K562 (cell line): ENCODE data around the gene TECTA. TPM values are rescaled to one million over a fixed set of nuclear protein-coding genes. Genes with fewer than 3 reads are reported as not detected.

ENCODE experiments used
- ATAC-seq: fragments of 200-7000 bp; cut with Tn5 transposase; 3 replicates; pipeline ENCODE4 v1.9.1; 2020; ENCODE audit warnings: moderate library complexity
- BruUV-seq: library from RNA; stranded (reverse); fragments of 400-500 nt; replicated peaks from 2 replicates; lab custom pipeline; 2021; lab: Mats Ljungman, UMichigan
- CTCF ChIA-PET: fragments of 300-600 bp; formaldehyde crosslinking; extraction: SDS; loops from one replicate; lab custom pipeline; 2021; ENCODE audit warnings: low intra/inter-chr PET ratio; lab: Yijun Ruan, JAX
- POLR2A ChIA-PET: fragments of 300-600, 350-650 bp; sonication (Branson Sonifier 250); formaldehyde crosslinking; extraction: SDS; loops from one replicate; lab custom pipeline; 2021; ENCODE audit warnings: antibody characterized with exemption, inconsistent platforms; lab: Yijun Ruan, JAX
- DNase-seq, 4 experiments: peaks; one replicate each; pipeline versions ENCODE4 v3.0.0 to v3.0.0-alpha.2; 2011 to 2018; ENCODE audit warnings: low spot score in 3 of 4, mixed read lengths in 3 of 4; ENCODE audit errors: extremely low read depth in 1 of 4
- FAIRE-seq: peaks from 2 replicates; lab custom pipeline; 2011; peaks lifted over from hg19 to GRCh38; lab: Jason Lieb, UNC
- H2AFZ ChIP-seq: 2 replicates; pipeline ENCODE4 v1.6.0; 2011; ENCODE audit warnings: low read depth, low read length, control low read depth, inconsistent platforms
- H3K27ac ChIP-seq: fragments of 200-600 bp; 3 replicates; pipeline ENCODE4 v1.8.0; 2011; ENCODE audit warnings: low read depth, mild to moderate bottlenecking, control low read depth, inconsistent platforms, low read length, moderate library complexity, mixed read lengths; ENCODE audit errors: extremely low read depth
- H3K27me3 ChIP-seq, 2 experiments: fragments of 300-600 bp in 1 of 2; 2 replicates in 1 of 2; 3 replicates in 1 of 2; pipeline versions ENCODE4 v1.6.0 to v1.8.0; 2011; ENCODE audit warnings: inconsistent platforms in 2 of 2, low read length in 2 of 2, mild to moderate bottlenecking in 1 of 2, mixed read lengths in 1 of 2, moderate library complexity in 1 of 2; ENCODE audit not compliant: control insufficient read depth in 2 of 2, insufficient read depth in 2 of 2
- H3K36me3 ChIP-seq: fragments of 300-600 bp; 3 replicates; pipeline ENCODE4 v1.8.0; 2011; ENCODE audit warnings: mild to moderate bottlenecking, low read length, inconsistent platforms; ENCODE audit not compliant: control insufficient read depth, insufficient read depth
- H3K4me1 ChIP-seq, 2 experiments: fragments of 200-600 bp in 1 of 2; replicated peaks in 1 of 2; 2 replicates in 1 of 2; 3 replicates in 1 of 2; pipeline versions ENCODE4 v1.5.1 to v1.8.0; 2011; ENCODE audit warnings: inconsistent platforms in 2 of 2, low read length in 2 of 2, mild to moderate bottlenecking in 1 of 2, mixed read lengths in 1 of 2, moderate library complexity in 1 of 2; ENCODE audit not compliant: control insufficient read depth in 2 of 2, insufficient read depth in 2 of 2
- H3K4me2 ChIP-seq: 2 replicates; pipeline ENCODE4 v1.6.1; 2011; ENCODE audit warnings: low read length, control low read depth, inconsistent platforms, mixed read lengths; ENCODE audit not compliant: insufficient read depth
- H3K4me3 ChIP-seq: fragments of 200-600 bp; sonication (generic), shearing (Covaris generic); 2 replicates; pipeline ENCODE4 v1.5.1; 2016; ENCODE audit warnings: control low read depth, inconsistent platforms
- H3K79me2 ChIP-seq: fragments of 200-600 bp; 3 replicates; pipeline ENCODE4 v1.8.0; 2011; ENCODE audit warnings: low read length, inconsistent platforms; ENCODE audit not compliant: control insufficient read depth, insufficient read depth
- H3K9ac ChIP-seq, 2 experiments: 2 replicates each; pipeline versions ENCODE4 v1.6.0 to v1.6.1; 2011; ENCODE audit warnings: low read depth in 2 of 2, low read length in 2 of 2, control low read depth in 1 of 2, inconsistent platforms in 1 of 2, mild to moderate bottlenecking in 1 of 2, mixed read lengths in 1 of 2; ENCODE audit not compliant: insufficient read depth in 1 of 2
- H3K9me1 ChIP-seq: one replicate; pipeline ENCODE4 v1.6.0; 2011; ENCODE audit warnings: inconsistent platforms, mild to moderate bottlenecking, low read length, moderate library complexity; ENCODE audit not compliant: control insufficient read depth, insufficient read depth
- H3K9me3 ChIP-seq: replicated peaks from 2 replicates; pipeline ENCODE4 v1.5.1; 2011; ENCODE audit warnings: low read depth, low read length, inconsistent platforms; ENCODE audit not compliant: control insufficient read depth, insufficient read depth
- H4K20me1 ChIP-seq: replicated peaks from 2 replicates; pipeline ENCODE4 v1.6.1; 2011; ENCODE audit warnings: low read length, inconsistent platforms, mixed read lengths; ENCODE audit not compliant: control insufficient read depth, insufficient read depth
- ADNP ChIP-seq: fragments of 200-800 bp; sonication (Bioruptor generic); IDR thresholded peaks from 2 replicates; pipeline ENCODE4 v1.6.1; 2016; ENCODE audit warnings: missing genetic modification characterization, missing compliant biosample characterization
- CAMTA2 ChIP-seq: fragments of 250-450 bp; sonication (Bioruptor Pico); conservative IDR thresholded peaks from 2 replicates; pipeline ENCODE4 v1.5.1; 2022
- GATAD2A ChIP-seq: fragments of 450-650 bp; IDR thresholded peaks from 2 replicates; pipeline ENCODE4 v1.6.1; 2017
- KHSRP ChIP-seq: fragments of 450-650 bp; IDR thresholded peaks from 2 replicates; pipeline ENCODE4 v1.6.1; 2017
- MYBL2 ChIP-seq, 2 experiments: fragments of 450-650 bp in 1 of 2; sonication (generic) in 1 of 2; formaldehyde crosslinking in 1 of 2; IDR thresholded peaks; 2 replicates each; pipeline versions ENCODE4 v1.6.1 to v1.8.1; 2017 to 2022; ENCODE audit warnings: borderline replicate concordance in 1 of 2, inconsistent platforms in 1 of 2, low read depth in 1 of 2, mild to moderate bottlenecking in 1 of 2, missing genetic modification reagents in 1 of 2, moderate library complexity in 1 of 2
- NBN ChIP-seq: fragments of 450-650 bp; IDR thresholded peaks from 2 replicates; pipeline ENCODE4 v1.6.1; 2016; ENCODE audit warnings: low read depth, mild to moderate bottlenecking
- NCOR1 ChIP-seq: fragments of 450-650 bp; IDR thresholded peaks from 2 replicates; pipeline ENCODE4 v1.6.1; 2016; ENCODE audit warnings: mild to moderate bottlenecking, moderate library complexity
- SLC30A9 ChIP-seq: fragments of 250-450 bp; sonication (Bioruptor Pico); IDR thresholded peaks from 2 replicates; pipeline ENCODE4 v1.8.0; 2022; ENCODE audit warnings: mild to moderate bottlenecking, moderate library complexity
- ZEB2 ChIP-seq: fragments of 450-650 bp; IDR thresholded peaks from 2 replicates; pipeline ENCODE4 v1.6.1; 2016
- ZNF584 ChIP-seq: fragments of 200-800 bp; sonication (Bioruptor generic); IDR thresholded peaks from 2 replicates; pipeline ENCODE4 v1.6.1; 2016; ENCODE audit warnings: low read depth, mild to moderate bottlenecking, missing genetic modification characterization, missing compliant biosample characterization
- WGBS: fragments of 100-300 bp; shearing (Covaris generic); methylation state at CpG from one replicate; pipeline ENCODE4 v1.1.6; 2016; ENCODE audit warnings: low coverage, mixed read lengths; ENCODE audit not compliant: insufficient coverage; ENCODE audit errors: missing lambda C conversion rate; 5-methylcytosine and 5-hydroxymethylcytosine counted together
- in situ Hi-C: fragments of 300-500 bp; cut with MboI; formaldehyde crosslinking; loops from 4 replicates; pipeline ENCODE4 v1.15.0; 2018; ENCODE audit warnings: inconsistent platforms, mixed read lengths
- intact Hi-C: fragments of 100-400 bp; cut with micrococcal nuclease; formaldehyde crosslinking; loops from 2 replicates; pipeline ENCODE4 v1.14.2; 2022
- polyA plus RNA-seq, 8 experiments: library from polyadenylated mRNA; depleted of rRNA in 4 of 8; stranded (reverse) in 5 of 8; unstranded in 3 of 8; fragments of >200 nt; fragmentation: Nextera tagmentation in 2 of 8; fragmentation: Illumina TruSeq in 1 of 8; extraction: Ambion mirVana in 2 of 8; extraction: Trizol in 1 of 8; gene quantifications; 2 replicates each; pipeline versions ENCODE4 v1.2.1 to v1.2.3, GENCODE V29; 2011 to 2014; ENCODE audit warnings: inconsistent platforms in 1 of 8, missing spikeins in 1 of 8
- total RNA-seq, 7 experiments: library from RNA; depleted of rRNA in 6 of 7; stranded (reverse); fragments of >200 nt in 6 of 7; fragmentation: Illumina TruSeq in 2 of 7; extraction: Trizol in 2 of 7; gene quantifications; 2 replicates each; pipeline versions ENCODE4 v1.2.1 to v1.2.3, GENCODE V29; 2011 to 2021; ENCODE audit warnings: low replicate concordance in 1 of 7
- TF ChIP-seq, protein P1 (sequence below): fragments of 250-450 bp; sonication (Bioruptor Pico); IDR thresholded peaks from 2 replicates; pipeline ENCODE4 v1.4.0; 2020
- TF ChIP-seq, protein P2 (sequence below): fragments of 450-650 bp; formaldehyde crosslinking; IDR thresholded peaks from 2 replicates; pipeline ENCODE4 v1.4.0; 2022; ENCODE audit warnings: missing genetic modification characterization

The TECTA gene
- total and polyA plus RNA-seq, 9 of the 15 experiments (the other 6 are each of a cell fraction or from before 2014, with no cell fraction given): under 0.01 to 0.04 (median 0.03) TPM; not detected in 5

DNA sequence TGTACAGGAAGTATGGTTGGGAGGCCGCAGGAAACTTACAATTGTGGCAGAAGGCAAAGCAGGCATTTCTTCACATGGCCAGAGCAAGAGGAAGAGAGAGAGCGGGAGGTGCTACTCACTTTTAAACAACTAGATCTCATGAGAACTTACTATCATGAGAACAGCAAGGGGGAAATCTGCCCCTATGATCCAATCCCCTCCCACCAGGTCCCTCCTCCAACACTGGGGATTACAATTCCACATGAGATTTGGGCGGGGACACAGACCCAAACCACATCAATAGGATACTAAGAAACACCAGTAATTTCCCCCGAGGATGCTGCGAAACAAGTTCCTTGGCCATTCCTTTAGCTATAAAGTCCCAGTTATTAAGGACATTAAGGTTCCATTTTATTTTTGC lies 97.4 kb downstream of the TECTA start:
- TF ChIP-seq CAMTA2 (no peak), KHSRP (no peak), ZNF584 (no peak), ADNP (tag) (no peak), NCOR1 (no peak), MYBL2 (IDR thresholded peaks at IDR 0.05; ENCODE audit: low read depth) (no peak), MYBL2 (CRISPR knock-in tag; IDR thresholded peaks at IDR 0.05; ENCODE audit: borderline replicate concordance) (no peak), ZEB2 (no peak), GATAD2A (no peak), SLC30A9 (CRISPR knock-in tag) (no peak), NBN (no peak)
- TF ChIP-seq, protein P1, sequence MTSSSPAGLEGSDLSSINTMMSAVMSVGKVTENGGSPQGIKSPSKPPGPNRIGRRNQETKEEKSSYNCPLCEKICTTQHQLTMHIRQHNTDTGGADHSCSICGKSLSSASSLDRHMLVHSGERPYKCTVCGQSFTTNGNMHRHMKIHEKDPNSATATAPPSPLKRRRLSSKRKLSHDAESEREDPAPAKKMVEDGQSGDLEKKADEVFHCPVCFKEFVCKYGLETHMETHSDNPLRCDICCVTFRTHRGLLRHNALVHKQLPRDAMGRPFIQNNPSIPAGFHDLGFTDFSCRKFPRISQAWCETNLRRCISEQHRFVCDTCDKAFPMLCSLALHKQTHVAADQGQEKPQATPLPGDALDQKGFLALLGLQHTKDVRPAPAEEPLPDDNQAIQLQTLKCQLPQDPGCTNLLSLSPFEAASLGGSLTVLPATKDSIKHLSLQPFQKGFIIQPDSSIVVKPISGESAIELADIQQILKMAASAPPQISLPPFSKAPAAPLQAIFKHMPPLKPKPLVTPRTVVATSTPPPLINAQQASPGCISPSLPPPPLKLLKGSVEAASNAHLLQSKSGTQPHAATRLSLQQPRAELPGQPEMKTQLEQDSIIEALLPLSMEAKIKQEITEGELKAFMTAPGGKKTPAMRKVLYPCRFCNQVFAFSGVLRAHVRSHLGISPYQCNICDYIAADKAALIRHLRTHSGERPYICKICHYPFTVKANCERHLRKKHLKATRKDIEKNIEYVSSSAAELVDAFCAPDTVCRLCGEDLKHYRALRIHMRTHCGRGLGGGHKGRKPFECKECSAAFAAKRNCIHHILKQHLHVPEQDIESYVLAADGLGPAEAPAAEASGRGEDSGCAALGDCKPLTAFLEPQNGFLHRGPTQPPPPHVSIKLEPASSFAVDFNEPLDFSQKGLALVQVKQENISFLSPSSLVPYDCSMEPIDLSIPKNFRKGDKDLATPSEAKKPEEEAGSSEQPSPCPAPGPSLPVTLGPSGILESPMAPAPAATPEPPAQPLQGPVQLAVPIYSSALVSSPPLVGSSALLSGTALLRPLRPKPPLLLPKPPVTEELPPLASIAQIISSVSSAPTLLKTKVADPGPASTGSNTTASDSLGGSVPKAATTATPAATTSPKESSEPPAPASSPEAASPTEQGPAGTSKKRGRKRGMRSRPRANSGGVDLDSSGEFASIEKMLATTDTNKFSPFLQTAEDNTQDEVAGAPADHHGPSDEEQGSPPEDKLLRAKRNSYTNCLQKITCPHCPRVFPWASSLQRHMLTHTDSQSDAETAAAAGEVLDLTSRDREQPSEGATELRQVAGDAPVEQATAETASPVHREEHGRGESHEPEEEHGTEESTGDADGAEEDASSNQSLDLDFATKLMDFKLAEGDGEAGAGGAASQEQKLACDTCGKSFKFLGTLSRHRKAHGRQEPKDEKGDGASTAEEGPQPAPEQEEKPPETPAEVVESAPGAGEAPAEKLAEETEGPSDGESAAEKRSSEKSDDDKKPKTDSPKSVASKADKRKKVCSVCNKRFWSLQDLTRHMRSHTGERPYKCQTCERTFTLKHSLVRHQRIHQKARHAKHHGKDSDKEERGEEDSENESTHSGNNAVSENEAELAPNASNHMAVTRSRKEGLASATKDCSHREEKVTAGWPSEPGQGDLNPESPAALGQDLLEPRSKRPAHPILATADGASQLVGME (CRISPR knock-in tag): no peak
- TF ChIP-seq, protein P2, sequence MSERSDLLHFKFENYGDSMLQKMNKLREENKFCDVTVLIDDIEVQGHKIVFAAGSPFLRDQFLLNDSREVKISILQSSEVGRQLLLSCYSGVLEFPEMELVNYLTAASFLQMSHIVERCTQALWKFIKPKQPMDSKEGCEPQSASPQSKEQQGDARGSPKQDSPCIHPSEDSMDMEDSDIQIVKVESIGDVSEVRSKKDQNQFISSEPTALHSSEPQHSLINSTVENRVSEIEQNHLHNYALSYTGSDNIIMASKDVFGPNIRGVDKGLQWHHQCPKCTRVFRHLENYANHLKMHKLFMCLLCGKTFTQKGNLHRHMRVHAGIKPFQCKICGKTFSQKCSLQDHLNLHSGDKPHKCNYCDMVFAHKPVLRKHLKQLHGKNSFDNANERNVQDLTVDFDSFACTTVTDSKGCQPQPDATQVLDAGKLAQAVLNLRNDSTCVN (CRISPR knock-in tag): no peak
- 0% methylated on average over 4 of the region's 5 CpGs for WGBS
- CTCF ChIA-PET: interaction anchor here (0.6 to 0.7 kb wide), 2 partner anchors 688 to 1086 kb away, joined by 3 to 6 read pairs; no protein-coding TSS in a partner anchor
- ATAC-seq (no peak), FAIRE-seq (no peak), DNase-seq (no peak)
- Histone ChIP-seq H3K4me2 (no peak overlapping the region), H3K9ac (no peak overlapping the region), H3K27ac (no peak overlapping the region), H3K79me2 (no peaks in the 10 kb centered on the region), H3K27me3 (peaks cover 0 to 2% of the 10 kb centered on the region in 2 experiments; a peak in 2 of 5 replicates), H3K9me3 (no peaks in the 10 kb centered on the region), H2AFZ (no peak overlapping the region), H4K20me1 (no peaks in the 10 kb centered on the region), H3K4me3 (no peak overlapping the region), H3K4me1 (no peaks in the 10 kb centered on the region), H3K36me3 (no peaks in the 10 kb centered on the region), H3K9me1 (no peaks in the 10 kb centered on the region)
- BruUV-seq: no TSS peak
- in situ Hi-C loops: no loop called here
- POLR2A ChIA-PET: no interaction called here
- intact Hi-C loops: loop anchor here (1.0 kb wide), 1 partner anchor 393 kb away; no protein-coding TSS in a partner anchor
